Measurements from ENCODE around the gene CDC34.

DNA sequence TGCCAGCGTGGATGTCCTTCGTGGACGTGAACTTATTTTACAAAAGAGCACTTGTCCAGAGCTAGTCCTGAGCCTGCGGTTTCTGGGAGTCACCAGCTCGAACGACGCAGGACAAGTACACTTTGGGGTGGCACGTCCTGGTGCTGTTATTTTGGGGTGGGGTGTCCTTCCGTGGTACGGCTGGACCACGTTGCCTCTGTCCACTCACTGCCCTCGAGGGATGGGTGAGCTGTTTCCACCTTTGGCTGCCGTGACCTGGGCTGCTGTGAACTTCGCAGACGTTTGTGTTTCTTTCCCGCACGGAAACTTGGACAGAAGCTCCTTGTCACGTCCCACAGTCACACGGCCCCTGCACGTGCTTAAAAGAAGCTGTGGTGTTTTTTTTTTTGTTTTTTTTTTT lies 23.3 kb downstream of the CDC34 start:
- no peak for TF ChIP-seq SRF (IDR thresholded peaks at IDR 0.05; ENCODE audit: low read depth, low read length)
- TF ChIP-seq EZH2 (IDR thresholded peaks at IDR 0.05; ENCODE audit: low read depth, low read length, severe bottlenecking), result no peak
- TF ChIP-seq, protein P1, sequence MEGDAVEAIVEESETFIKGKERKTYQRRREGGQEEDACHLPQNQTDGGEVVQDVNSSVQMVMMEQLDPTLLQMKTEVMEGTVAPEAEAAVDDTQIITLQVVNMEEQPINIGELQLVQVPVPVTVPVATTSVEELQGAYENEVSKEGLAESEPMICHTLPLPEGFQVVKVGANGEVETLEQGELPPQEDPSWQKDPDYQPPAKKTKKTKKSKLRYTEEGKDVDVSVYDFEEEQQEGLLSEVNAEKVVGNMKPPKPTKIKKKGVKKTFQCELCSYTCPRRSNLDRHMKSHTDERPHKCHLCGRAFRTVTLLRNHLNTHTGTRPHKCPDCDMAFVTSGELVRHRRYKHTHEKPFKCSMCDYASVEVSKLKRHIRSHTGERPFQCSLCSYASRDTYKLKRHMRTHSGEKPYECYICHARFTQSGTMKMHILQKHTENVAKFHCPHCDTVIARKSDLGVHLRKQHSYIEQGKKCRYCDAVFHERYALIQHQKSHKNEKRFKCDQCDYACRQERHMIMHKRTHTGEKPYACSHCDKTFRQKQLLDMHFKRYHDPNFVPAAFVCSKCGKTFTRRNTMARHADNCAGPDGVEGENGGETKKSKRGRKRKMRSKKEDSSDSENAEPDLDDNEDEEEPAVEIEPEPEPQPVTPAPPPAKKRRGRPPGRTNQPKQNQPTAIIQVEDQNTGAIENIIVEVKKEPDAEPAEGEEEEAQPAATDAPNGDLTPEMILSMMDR (IDR thresholded peaks at IDR 0.05; ENCODE audit: control extremely low read depth in 1 of 3, insufficient read depth in 1 of 3, low read depth in 1 of 3, low read length in 3 of 3), result no peak
- no peak for TF ChIP-seq ZNF274 (IDR thresholded peaks at IDR 0.05; ENCODE audit: borderline replicate concordance, extremely low read depth, low read length)
- no peak for TF ChIP-seq GABPA (IDR thresholded peaks at IDR 0.05; ENCODE audit: borderline replicate concordance, insufficient read depth, low read length)
- no peak for TF ChIP-seq TAF1 (IDR thresholded peaks at IDR 0.05; ENCODE audit: low read depth, low read length)
- TF ChIP-seq MAFK (IDR thresholded peaks at IDR 0.05; ENCODE audit: low read depth, low read length), result no peak
- TF ChIP-seq SP4 (IDR thresholded peaks at IDR 0.05; ENCODE audit: low read length), result no peak
- TF ChIP-seq BCL11A (IDR thresholded peaks at IDR 0.05; ENCODE audit: low read depth in 2 of 2, low read length in 2 of 2), result no peak
- TF ChIP-seq EP300 (IDR thresholded peaks at IDR 0.05; ENCODE audit: borderline replicate concordance in 1 of 2, low read depth in 2 of 2, low read length in 2 of 2), result no peak
- TF ChIP-seq, protein P2, sequence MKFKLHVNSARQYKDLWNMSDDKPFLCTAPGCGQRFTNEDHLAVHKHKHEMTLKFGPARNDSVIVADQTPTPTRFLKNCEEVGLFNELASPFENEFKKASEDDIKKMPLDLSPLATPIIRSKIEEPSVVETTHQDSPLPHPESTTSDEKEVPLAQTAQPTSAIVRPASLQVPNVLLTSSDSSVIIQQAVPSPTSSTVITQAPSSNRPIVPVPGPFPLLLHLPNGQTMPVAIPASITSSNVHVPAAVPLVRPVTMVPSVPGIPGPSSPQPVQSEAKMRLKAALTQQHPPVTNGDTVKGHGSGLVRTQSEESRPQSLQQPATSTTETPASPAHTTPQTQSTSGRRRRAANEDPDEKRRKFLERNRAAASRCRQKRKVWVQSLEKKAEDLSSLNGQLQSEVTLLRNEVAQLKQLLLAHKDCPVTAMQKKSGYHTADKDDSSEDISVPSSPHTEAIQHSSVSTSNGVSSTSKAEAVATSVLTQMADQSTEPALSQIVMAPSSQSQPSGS (IDR thresholded peaks at IDR 0.05; ENCODE audit: low read length), result no peak
- no peak for TF ChIP-seq SIN3A (conservative IDR thresholded peaks at IDR 0.05 in 1 of 2, IDR thresholded peaks at IDR 0.05 in 1 of 2; ENCODE audit: low read depth in 1 of 2, low read length in 2 of 2)
- no peak for TF ChIP-seq RBBP5 (IDR thresholded peaks at IDR 0.05; ENCODE audit: borderline replicate concordance, low read depth, low read length)

Measured in H1 (cell line).